GM12878 (cell line): ENCODE results near the gene FAR2. TPM values are rescaled to one million over a fixed set of nuclear protein-coding genes. Genes with fewer than 3 reads are reported as not detected.

Source experiments
- JUND ChIP-seq: IDR thresholded peaks from 2 replicates; pipeline ENCODE4 v1.6.1; 2012; ENCODE audit warnings: low read depth, mild to moderate bottlenecking, low read length, improper control_type of control experiment, moderate library complexity
- MEF2B ChIP-seq: fragments of 450-650 bp; IDR thresholded peaks from 2 replicates; pipeline ENCODE4 v1.6.1; 2018; ENCODE audit warnings: mild to moderate bottlenecking, moderate library complexity; ENCODE audit not compliant: partially characterized antibody, poor library complexity, severe bottlenecking
- MTA2 ChIP-seq: fragments of 450-650 bp; IDR thresholded peaks from 2 replicates; pipeline ENCODE4 v1.6.1; 2016; ENCODE audit warnings: low read depth, mild to moderate bottlenecking, moderate library complexity
- MYC ChIP-seq: IDR thresholded peaks from 2 replicates; pipeline ENCODE4 v1.6.1; 2011; ENCODE audit warnings: mild to moderate bottlenecking, low read length, moderate library complexity, inconsistent platforms; ENCODE audit not compliant: insufficient read depth, insufficient replicate concordance, insufficient read length, severe bottlenecking
- NR2C1 ChIP-seq: fragments of 450-650 bp; IDR thresholded peaks from 2 replicates; pipeline ENCODE4 v1.6.1; 2017; ENCODE audit warnings: antibody characterized with exemption, mild to moderate bottlenecking, moderate library complexity
- SMAD1 ChIP-seq: fragments of 450-650 bp; IDR thresholded peaks from 2 replicates; pipeline ENCODE4 v1.6.1; 2018; ENCODE audit warnings: mild to moderate bottlenecking, low read depth; ENCODE audit not compliant: partially characterized antibody
- polyA plus RNA-seq, 11 experiments: library from polyadenylated mRNA; depleted of rRNA in 4 of 11; unstranded in 6 of 11; stranded (reverse) in 5 of 11; fragments of >200 nt; fragmentation: Nextera tagmentation in 4 of 11; fragmentation: Illumina TruSeq in 1 of 11; extraction: Ambion mirVana in 4 of 11; extraction: Trizol in 1 of 11; gene quantifications; 1 replicate in 1 of 11; 2 replicates in 10 of 11; pipeline versions ENCODE4 v1.2.1 to v1.2.3, GENCODE V29; 2011 to 2016; ENCODE audit warnings: inconsistent platforms in 2 of 11, missing spikeins in 2 of 11, low read depth in 1 of 11
- total RNA-seq, 4 experiments: library from RNA; depleted of rRNA in 3 of 4; stranded (reverse); fragments of >200 nt in 3 of 4; fragmentation: Illumina TruSeq in 1 of 4; extraction: Trizol in 1 of 4; gene quantifications; 2 replicates each; pipeline versions ENCODE4 v1.2.1 to v1.2.3, GENCODE V29; 2013 to 2021
- TF ChIP-seq, protein P1 (sequence below): fragments of 450-650 bp; IDR thresholded peaks from 2 replicates; pipeline ENCODE4 v1.6.1; 2017; ENCODE audit warnings: low read depth, mild to moderate bottlenecking, moderate library complexity
- TF ChIP-seq, protein P2 (sequence below): IDR thresholded peaks from 2 replicates; pipeline ENCODE4 v1.6.1; 2011; ENCODE audit warnings: borderline replicate concordance, low read depth, mild to moderate bottlenecking, moderate library complexity, low read length; ENCODE audit not compliant: insufficient read depth, poor library complexity, severe bottlenecking
- TF ChIP-seq, protein P3 (sequence below): IDR thresholded peaks from 2 replicates; pipeline ENCODE4 v1.6.1; 2012; ENCODE audit warnings: low read depth, low read length, improper control_type of control experiment
- TF ChIP-seq, protein P4 (sequence below): IDR thresholded peaks from 2 replicates; pipeline ENCODE4 v1.6.1; 2011; ENCODE audit warnings: low read depth, low read length, improper control_type of control experiment, borderline replicate concordance
- TF ChIP-seq, protein P5 (sequence below): fragments of 450-650 bp; formaldehyde crosslinking; IDR thresholded peaks from 2 replicates; pipeline ENCODE4 v1.4.0; 2022; ENCODE audit warnings: mild to moderate bottlenecking, moderate library complexity
- TF ChIP-seq, protein P6 (sequence below): fragments of 450-650 bp; IDR thresholded peaks from 2 replicates; pipeline ENCODE4 v1.6.1; 2018; ENCODE audit warnings: mild to moderate bottlenecking, low read depth, moderate library complexity; ENCODE audit not compliant: partially characterized antibody
- TF ChIP-seq, protein P7 (sequence below): fragments of 450-650 bp; IDR thresholded peaks from 2 replicates; pipeline ENCODE4 v1.6.1; 2016; ENCODE audit warnings: mild to moderate bottlenecking

Gene FAR2
- total and polyA plus RNA-seq, 10 of the 15 experiments (the other 5 are each of a cell fraction or from before 2014, with no cell fraction given), result 0.50 to 1.1 (median 0.65) TPM

DNA sequence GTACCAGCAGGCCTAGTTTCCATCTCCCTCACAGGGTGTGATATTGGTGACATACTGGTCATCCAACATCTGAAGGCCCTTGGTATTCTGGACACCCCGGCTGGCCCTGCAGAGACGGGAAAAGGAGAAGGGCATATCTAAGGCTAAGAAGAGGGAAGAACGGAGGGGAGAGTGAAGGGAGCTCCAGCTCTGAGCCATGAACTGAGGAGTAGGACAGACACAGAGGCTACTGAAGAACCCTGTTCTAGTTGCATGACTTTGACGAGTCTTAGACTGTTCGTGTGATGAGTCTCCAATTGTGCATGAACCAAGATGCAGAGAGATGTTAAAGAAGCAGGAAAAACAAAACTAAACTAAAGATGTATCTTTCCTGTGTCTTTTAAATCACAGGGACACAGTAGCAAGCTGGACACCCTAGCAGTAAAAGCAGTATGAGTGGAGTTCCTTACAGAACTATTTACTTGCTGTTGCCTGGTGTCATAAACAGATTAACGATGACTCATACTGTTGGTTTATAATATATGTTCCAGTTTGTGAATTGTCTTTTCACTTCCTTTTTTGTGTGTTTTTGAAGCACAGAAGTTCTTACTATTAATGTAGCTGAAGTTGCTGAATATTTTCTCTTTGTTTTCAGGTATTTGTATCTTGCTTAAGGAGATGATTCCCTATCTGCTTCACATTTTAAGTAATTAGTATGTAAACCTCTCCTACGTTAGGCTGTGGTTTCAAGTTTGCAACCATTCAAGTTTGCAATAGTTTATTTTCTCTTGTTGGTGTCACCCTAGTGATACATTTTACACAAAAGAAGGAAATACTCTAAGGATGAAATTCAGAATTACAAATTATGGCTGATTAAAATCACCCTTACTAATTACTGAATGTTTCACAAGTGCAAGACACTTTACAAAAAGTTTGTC lies 15.7 kb downstream of the FAR2 start (continued):
- TF ChIP-seq MEF2B, result peak; percentile 68
- TF ChIP-seq, protein P1, sequence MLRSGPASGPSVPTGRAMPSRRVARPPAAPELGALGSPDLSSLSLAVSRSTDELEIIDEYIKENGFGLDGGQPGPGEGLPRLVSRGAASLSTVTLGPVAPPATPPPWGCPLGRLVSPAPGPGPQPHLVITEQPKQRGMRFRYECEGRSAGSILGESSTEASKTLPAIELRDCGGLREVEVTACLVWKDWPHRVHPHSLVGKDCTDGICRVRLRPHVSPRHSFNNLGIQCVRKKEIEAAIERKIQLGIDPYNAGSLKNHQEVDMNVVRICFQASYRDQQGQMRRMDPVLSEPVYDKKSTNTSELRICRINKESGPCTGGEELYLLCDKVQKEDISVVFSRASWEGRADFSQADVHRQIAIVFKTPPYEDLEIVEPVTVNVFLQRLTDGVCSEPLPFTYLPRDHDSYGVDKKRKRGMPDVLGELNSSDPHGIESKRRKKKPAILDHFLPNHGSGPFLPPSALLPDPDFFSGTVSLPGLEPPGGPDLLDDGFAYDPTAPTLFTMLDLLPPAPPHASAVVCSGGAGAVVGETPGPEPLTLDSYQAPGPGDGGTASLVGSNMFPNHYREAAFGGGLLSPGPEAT, result peak; percentile 74; the same call in 1 of the 2 replicates
- TF ChIP-seq, protein P2, sequence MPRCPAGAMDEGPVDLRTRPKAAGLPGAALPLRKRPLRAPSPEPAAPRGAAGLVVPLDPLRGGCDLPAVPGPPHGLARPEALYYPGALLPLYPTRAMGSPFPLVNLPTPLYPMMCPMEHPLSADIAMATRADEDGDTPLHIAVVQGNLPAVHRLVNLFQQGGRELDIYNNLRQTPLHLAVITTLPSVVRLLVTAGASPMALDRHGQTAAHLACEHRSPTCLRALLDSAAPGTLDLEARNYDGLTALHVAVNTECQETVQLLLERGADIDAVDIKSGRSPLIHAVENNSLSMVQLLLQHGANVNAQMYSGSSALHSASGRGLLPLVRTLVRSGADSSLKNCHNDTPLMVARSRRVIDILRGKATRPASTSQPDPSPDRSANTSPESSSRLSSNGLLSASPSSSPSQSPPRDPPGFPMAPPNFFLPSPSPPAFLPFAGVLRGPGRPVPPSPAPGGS, result no peak
- TF ChIP-seq, protein P3, sequence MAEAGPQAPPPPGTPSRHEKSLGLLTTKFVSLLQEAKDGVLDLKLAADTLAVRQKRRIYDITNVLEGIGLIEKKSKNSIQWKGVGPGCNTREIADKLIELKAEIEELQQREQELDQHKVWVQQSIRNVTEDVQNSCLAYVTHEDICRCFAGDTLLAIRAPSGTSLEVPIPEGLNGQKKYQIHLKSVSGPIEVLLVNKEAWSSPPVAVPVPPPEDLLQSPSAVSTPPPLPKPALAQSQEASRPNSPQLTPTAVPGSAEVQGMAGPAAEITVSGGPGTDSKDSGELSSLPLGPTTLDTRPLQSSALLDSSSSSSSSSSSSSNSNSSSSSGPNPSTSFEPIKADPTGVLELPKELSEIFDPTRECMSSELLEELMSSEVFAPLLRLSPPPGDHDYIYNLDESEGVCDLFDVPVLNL, result no peak
- TF ChIP-seq NR2C1, result 0 out of 2 replicates have a peak, but pooled peaks have one; percentile 5
- TF ChIP-seq, protein P4, sequence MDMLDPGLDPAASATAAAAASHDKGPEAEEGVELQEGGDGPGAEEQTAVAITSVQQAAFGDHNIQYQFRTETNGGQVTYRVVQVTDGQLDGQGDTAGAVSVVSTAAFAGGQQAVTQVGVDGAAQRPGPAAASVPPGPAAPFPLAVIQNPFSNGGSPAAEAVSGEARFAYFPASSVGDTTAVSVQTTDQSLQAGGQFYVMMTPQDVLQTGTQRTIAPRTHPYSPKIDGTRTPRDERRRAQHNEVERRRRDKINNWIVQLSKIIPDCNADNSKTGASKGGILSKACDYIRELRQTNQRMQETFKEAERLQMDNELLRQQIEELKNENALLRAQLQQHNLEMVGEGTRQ, result no peak
- TF ChIP-seq MYC, result no peak
- TF ChIP-seq, protein P5, sequence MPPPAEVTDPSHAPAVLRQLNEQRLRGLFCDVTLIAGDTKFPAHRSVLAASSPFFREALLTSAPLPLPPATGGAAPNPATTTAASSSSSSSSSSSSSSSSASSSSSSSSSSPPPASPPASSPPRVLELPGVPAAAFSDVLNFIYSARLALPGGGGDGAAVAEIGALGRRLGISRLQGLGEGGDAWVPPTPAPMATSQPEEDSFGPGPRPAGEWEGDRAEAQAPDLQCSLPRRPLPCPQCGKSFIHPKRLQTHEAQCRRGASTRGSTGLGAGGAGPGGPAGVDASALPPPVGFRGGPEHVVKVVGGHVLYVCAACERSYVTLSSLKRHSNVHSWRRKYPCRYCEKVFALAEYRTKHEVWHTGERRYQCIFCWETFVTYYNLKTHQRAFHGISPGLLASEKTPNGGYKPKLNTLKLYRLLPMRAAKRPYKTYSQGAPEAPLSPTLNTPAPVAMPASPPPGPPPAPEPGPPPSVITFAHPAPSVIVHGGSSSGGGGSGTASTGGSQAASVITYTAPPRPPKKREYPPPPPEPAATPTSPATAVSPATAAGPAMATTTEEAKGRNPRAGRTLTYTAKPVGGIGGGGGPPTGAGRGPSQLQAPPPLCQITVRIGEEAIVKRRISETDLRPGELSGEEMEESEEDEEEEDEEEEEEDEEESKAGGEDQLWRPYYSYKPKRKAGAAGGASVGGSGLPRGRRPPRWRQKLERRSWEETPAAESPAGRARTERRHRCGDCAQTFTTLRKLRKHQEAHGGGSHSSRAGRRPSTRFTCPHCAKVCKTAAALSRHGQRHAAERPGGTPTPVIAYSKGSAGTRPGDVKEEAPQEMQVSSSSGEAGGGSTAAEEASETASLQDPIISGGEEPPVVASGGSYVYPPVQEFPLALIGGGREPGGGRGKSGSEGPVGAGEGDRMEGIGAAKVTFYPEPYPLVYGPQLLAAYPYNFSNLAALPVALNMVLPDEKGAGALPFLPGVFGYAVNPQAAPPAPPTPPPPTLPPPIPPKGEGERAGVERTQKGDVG, result no peak
- peak; percentile 94 for TF ChIP-seq MTA2
- TF ChIP-seq SMAD1, result peak; percentile 45
- TF ChIP-seq JUND, result peak; percentile 82
- TF ChIP-seq, protein P6, sequence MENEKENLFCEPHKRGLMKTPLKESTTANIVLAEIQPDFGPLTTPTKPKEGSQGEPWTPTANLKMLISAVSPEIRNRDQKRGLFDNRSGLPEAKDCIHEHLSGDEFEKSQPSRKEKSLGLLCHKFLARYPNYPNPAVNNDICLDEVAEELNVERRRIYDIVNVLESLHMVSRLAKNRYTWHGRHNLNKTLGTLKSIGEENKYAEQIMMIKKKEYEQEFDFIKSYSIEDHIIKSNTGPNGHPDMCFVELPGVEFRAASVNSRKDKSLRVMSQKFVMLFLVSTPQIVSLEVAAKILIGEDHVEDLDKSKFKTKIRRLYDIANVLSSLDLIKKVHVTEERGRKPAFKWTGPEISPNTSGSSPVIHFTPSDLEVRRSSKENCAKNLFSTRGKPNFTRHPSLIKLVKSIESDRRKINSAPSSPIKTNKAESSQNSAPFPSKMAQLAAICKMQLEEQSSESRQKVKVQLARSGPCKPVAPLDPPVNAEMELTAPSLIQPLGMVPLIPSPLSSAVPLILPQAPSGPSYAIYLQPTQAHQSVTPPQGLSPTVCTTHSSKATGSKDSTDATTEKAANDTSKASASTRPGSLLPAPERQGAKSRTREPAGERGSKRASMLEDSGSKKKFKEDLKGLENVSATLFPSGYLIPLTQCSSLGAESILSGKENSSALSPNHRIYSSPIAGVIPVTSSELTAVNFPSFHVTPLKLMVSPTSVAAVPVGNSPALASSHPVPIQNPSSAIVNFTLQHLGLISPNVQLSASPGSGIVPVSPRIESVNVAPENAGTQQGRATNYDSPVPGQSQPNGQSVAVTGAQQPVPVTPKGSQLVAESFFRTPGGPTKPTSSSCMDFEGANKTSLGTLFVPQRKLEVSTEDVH, result no peak
- TF ChIP-seq, protein P7, sequence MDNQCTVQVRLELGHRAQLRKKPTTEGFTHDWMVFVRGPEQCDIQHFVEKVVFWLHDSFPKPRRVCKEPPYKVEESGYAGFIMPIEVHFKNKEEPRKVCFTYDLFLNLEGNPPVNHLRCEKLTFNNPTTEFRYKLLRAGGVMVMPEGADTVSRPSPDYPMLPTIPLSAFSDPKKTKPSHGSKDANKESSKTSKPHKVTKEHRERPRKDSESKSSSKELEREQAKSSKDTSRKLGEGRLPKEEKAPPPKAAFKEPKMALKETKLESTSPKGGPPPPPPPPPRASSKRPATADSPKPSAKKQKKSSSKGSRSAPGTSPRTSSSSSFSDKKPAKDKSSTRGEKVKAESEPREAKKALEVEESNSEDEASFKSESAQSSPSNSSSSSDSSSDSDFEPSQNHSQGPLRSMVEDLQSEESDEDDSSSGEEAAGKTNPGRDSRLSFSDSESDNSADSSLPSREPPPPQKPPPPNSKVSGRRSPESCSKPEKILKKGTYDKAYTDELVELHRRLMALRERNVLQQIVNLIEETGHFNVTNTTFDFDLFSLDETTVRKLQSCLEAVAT, result 0 out of 2 replicates have a peak, but pooled peaks have one; percentile 37
